GM12878 (cell line): ENCODE data around the gene MTM1. TPM values are rescaled to one million over a fixed set of nuclear protein-coding genes. Genes with fewer than 3 reads are reported as not detected.

ENCODE experiments used
- ATAC-seq: fragments of 200-7000 bp; cut with Tn5 transposase; 3 replicates; pipeline ENCODE4 v1.9.1; 2020; ENCODE audit warnings: mild to moderate bottlenecking, moderate library complexity
- BruUV-seq: library from RNA; stranded (reverse); fragments of 400-500 nt; replicated peaks from 2 replicates; lab custom pipeline; 2021; lab: Mats Ljungman, UMichigan
- CTCF ChIA-PET: fragments of 300-600 bp; sonication (Branson Sonifier 250); formaldehyde crosslinking; extraction: SDS; loops from one replicate; lab custom pipeline; 2021; ENCODE audit warnings: inconsistent platforms; lab: Yijun Ruan, JAX
- POLR2A ChIA-PET: fragments of 350-600 bp; formaldehyde crosslinking; extraction: SDS; loops from one replicate; lab custom pipeline; 2021; ENCODE audit warnings: inconsistent platforms; lab: Charles Lee
- RAD21 ChIA-PET: fragments of 300-600 bp; sonication (Branson Sonifier 250); formaldehyde crosslinking; loops from one replicate; lab custom pipeline; 2023; ENCODE audit warnings: antibody characterized with exemption; ENCODE audit not compliant: unreplicated experiment; lab: Charles Lee
- SMC1A ChIA-PET: fragments of 300-600 bp; sonication (Branson Sonifier 250); formaldehyde crosslinking; loops from one replicate; lab custom pipeline; 2023; ENCODE audit not compliant: unreplicated experiment, uncharacterized antibody; lab: Charles Lee
- DNase-seq: peaks from one replicate; pipeline ENCODE4 v3.0.0-alpha.2; 2011; ENCODE audit warnings: low read depth, low spot score
- FAIRE-seq: peaks from 3 replicates; lab custom pipeline; 2011; peaks lifted over from hg19 to GRCh38; lab: Jason Lieb, UNC
- H2AFZ ChIP-seq: 2 replicates; pipeline ENCODE4 v1.6.0; 2011; ENCODE audit warnings: low read depth, low read length, control low read depth; ENCODE audit not compliant: control insufficient read depth
- H3K27ac ChIP-seq: 2 replicates; pipeline ENCODE4 v1.5.1; 2011; ENCODE audit warnings: control low read depth; ENCODE audit not compliant: control insufficient read depth, insufficient read depth
- H3K27me3 ChIP-seq, 2 experiments: replicated peaks in 1 of 2; 2 replicates each; pipeline versions ENCODE4 v1.6.0 to v1.6.1; 2011; ENCODE audit warnings: low read length in 1 of 2; ENCODE audit not compliant: control insufficient read depth in 2 of 2, insufficient read depth in 2 of 2
- H3K36me3 ChIP-seq, 2 experiments: 2 replicates each; pipeline ENCODE4 v1.5.1; 2011; ENCODE audit warnings: low read length in 1 of 2; ENCODE audit not compliant: control insufficient read depth in 2 of 2, insufficient read depth in 2 of 2
- H3K4me1 ChIP-seq: 2 replicates; pipeline ENCODE4 v1.6.1; 2011; ENCODE audit warnings: mild to moderate bottlenecking, low read length, moderate library complexity, mixed read lengths; ENCODE audit not compliant: control insufficient read depth, insufficient read depth
- H3K4me2 ChIP-seq: 2 replicates; pipeline ENCODE4 v1.6.0; 2011; ENCODE audit warnings: control low read depth; ENCODE audit not compliant: control insufficient read depth, insufficient read depth
- H3K4me3 ChIP-seq: fragments of 200-600 bp; sonication (generic); 2 replicates; pipeline ENCODE4 v1.5.1; 2016
- H3K79me2 ChIP-seq: 2 replicates; pipeline ENCODE4 v1.6.0; 2011; ENCODE audit warnings: low read length; ENCODE audit not compliant: control insufficient read depth, insufficient read depth
- H3K9ac ChIP-seq: 2 replicates; pipeline ENCODE4 v1.8.0; 2011; ENCODE audit warnings: low read length, control low read depth, mixed read lengths; ENCODE audit not compliant: control insufficient read depth, insufficient read depth
- H3K9me3 ChIP-seq: replicated peaks from 3 replicates; pipeline ENCODE4 v1.5.1; 2011; ENCODE audit warnings: mild to moderate bottlenecking, low read length; ENCODE audit not compliant: control insufficient read depth, insufficient read depth
- H4K20me1 ChIP-seq: 2 replicates; pipeline ENCODE4 v1.6.0; 2011; ENCODE audit not compliant: control insufficient read depth, insufficient read depth
- ATF7 ChIP-seq: fragments of 450-650 bp; IDR thresholded peaks from 2 replicates; pipeline ENCODE4 v1.6.1; 2016; ENCODE audit warnings: low read depth, mild to moderate bottlenecking
- BRCA1 ChIP-seq: IDR thresholded peaks from 2 replicates; pipeline ENCODE4 v1.6.1; 2011; ENCODE audit warnings: low read depth, low read length, improper control_type of control experiment
- CBFB ChIP-seq: IDR thresholded peaks from 2 replicates; pipeline ENCODE4 v1.6.1; 2016; ENCODE audit warnings: antibody characterized with exemption, low read depth
- CEBPB ChIP-seq, 2 experiments: fragments of 150-350 bp in 1 of 2; IDR thresholded peaks; 2 replicates each; pipeline ENCODE4 v1.6.1; 2012 to 2014; ENCODE audit warnings: low read depth in 2 of 2, low read length in 2 of 2, borderline replicate concordance in 1 of 2, inconsistent platforms in 1 of 2
- IKZF2 ChIP-seq, 2 experiments: fragments of 450-650 bp; IDR thresholded peaks; 2 replicates each; pipeline ENCODE4 v1.6.1; 2017; ENCODE audit warnings: mild to moderate bottlenecking in 2 of 2, moderate library complexity in 2 of 2
- MTA2 ChIP-seq: fragments of 450-650 bp; IDR thresholded peaks from 2 replicates; pipeline ENCODE4 v1.6.1; 2016; ENCODE audit warnings: low read depth, mild to moderate bottlenecking, moderate library complexity
- NFYB ChIP-seq: IDR thresholded peaks from 2 replicates; pipeline ENCODE4 v1.6.1; 2011; ENCODE audit warnings: low read depth, mild to moderate bottlenecking, low read length, improper control_type of control experiment, moderate library complexity; ENCODE audit not compliant: insufficient read depth
- NR2C1 ChIP-seq: fragments of 450-650 bp; IDR thresholded peaks from 2 replicates; pipeline ENCODE4 v1.6.1; 2017; ENCODE audit warnings: antibody characterized with exemption, mild to moderate bottlenecking, moderate library complexity
- PBX3 ChIP-seq: IDR thresholded peaks from 2 replicates; pipeline ENCODE4 v1.6.1; 2011; ENCODE audit warnings: mild to moderate bottlenecking, low read depth, low read length, moderate library complexity; ENCODE audit not compliant: insufficient replicate concordance
- SIN3A ChIP-seq: IDR thresholded peaks from 2 replicates; pipeline ENCODE4 v1.6.1; 2012; ENCODE audit warnings: low read depth, low read length, improper control_type of control experiment
- SMAD1 ChIP-seq: fragments of 450-650 bp; IDR thresholded peaks from 2 replicates; pipeline ENCODE4 v1.6.1; 2018; ENCODE audit warnings: mild to moderate bottlenecking, low read depth; ENCODE audit not compliant: partially characterized antibody
- ZNF24 ChIP-seq: fragments of 450-650 bp; IDR thresholded peaks from 2 replicates; pipeline ENCODE4 v1.6.1; 2017; ENCODE audit warnings: antibody characterized with exemption, mild to moderate bottlenecking
- ZNF592 ChIP-seq: fragments of 450-650 bp; IDR thresholded peaks from 2 replicates; pipeline ENCODE4 v1.6.1; 2017; ENCODE audit warnings: mild to moderate bottlenecking, moderate library complexity
- ZSCAN29 ChIP-seq: fragments of 450-650 bp; IDR thresholded peaks from 2 replicates; pipeline ENCODE4 v1.6.1; 2017; ENCODE audit warnings: mild to moderate bottlenecking, moderate library complexity
- ZZZ3 ChIP-seq: IDR thresholded peaks from 2 replicates; pipeline ENCODE4 v1.6.1; 2011; ENCODE audit warnings: low read depth; ENCODE audit not compliant: control insufficient read depth, insufficient read length
- WGBS: methylation state at CpG from one replicate; pipeline ENCODE4 v1.1.6; 2016; ENCODE audit warnings: low lambda C conversion rate; ENCODE audit not compliant: insufficient replicate concordance, insufficient coverage; ENCODE audit errors: missing lambda C conversion rate; 5-methylcytosine and 5-hydroxymethylcytosine counted together
- in situ Hi-C: fragments of 300-500 bp; cut with MboI; formaldehyde crosslinking; loops from 9 replicates; pipeline ENCODE4 v1.14.3; 2018; ENCODE audit warnings: mixed read lengths
- intact Hi-C: fragments of 100-400 bp; cut with micrococcal nuclease; formaldehyde crosslinking; loops from one replicate; pipeline ENCODE4 v1.14.2; 2022; ENCODE audit not compliant: unreplicated experiment
- polyA plus RNA-seq, 11 experiments: library from polyadenylated mRNA; depleted of rRNA in 4 of 11; unstranded in 6 of 11; stranded (reverse) in 5 of 11; fragments of >200 nt; fragmentation: Nextera tagmentation in 4 of 11; fragmentation: Illumina TruSeq in 1 of 11; extraction: Ambion mirVana in 4 of 11; extraction: Trizol in 1 of 11; gene quantifications; 1 replicate in 1 of 11; 2 replicates in 10 of 11; pipeline versions ENCODE4 v1.2.1 to v1.2.3, GENCODE V29; 2011 to 2016; ENCODE audit warnings: inconsistent platforms in 2 of 11, missing spikeins in 2 of 11, low read depth in 1 of 11
- total RNA-seq, 4 experiments: library from RNA; depleted of rRNA in 3 of 4; stranded (reverse); fragments of >200 nt in 3 of 4; fragmentation: Illumina TruSeq in 1 of 4; extraction: Trizol in 1 of 4; gene quantifications; 2 replicates each; pipeline versions ENCODE4 v1.2.1 to v1.2.3, GENCODE V29; 2013 to 2021

The MTM1 gene
- total and polyA plus RNA-seq, 10 of the 15 experiments (the other 5 are each of a cell fraction or from before 2014, with no cell fraction given) = 3.9 to 13.3 (median 8.4) TPM

- no peak for TF ChIP-seq SIN3A
- TF ChIP-seq CBFB = no peak
- no peak for TF ChIP-seq PBX3
- no peak for TF ChIP-seq BRCA1
- TF ChIP-seq NFYB = no peak
- TF ChIP-seq ZZZ3 = no peak
Observed at GRCh38 chrX:150527108-150527507, 41.3 kb upstream of the MTM1 start (continued).

GRCh38 chrX:150529587-150529986, 38.8 kb upstream of the MTM1 start:
- intact Hi-C loops (no loop called here), in situ Hi-C loops (no loop called here)
- no peaks in the 10 kb centered on the region; the same call in 2 of the 3 replicates for H3K9me3 ChIP-seq
- H3K9ac ChIP-seq = no peak overlapping the region
- H3K36me3 ChIP-seq = no peaks in the 10 kb centered on the region
- ChIA-PET RAD21 (no interaction called here), CTCF (no interaction called here), SMC1A (no interaction called here), POLR2A (no interaction called here)
- H4K20me1 ChIP-seq = no peaks in the 10 kb centered on the region
- no peak overlapping the region for H3K4me2 ChIP-seq
- no peak overlapping the region for H2AFZ ChIP-seq
- no TSS peak for BruUV-seq
- H3K4me1 ChIP-seq = no peaks in the 10 kb centered on the region
- no peak overlapping the region for H3K4me3 ChIP-seq
- ATAC-seq (no peak), FAIRE-seq (no peak), DNase-seq (no peak)
- WGBS = 80% methylated on average over 3 of the region's 3 CpGs
- H3K79me2 ChIP-seq = no peaks in the 10 kb centered on the region
- TF ChIP-seq MTA2 (no peak), ZNF592 (no peak), SMAD1 (no peak), IKZF2 (IDR thresholded peaks at IDR 0.05) (no peak), ZSCAN29 (no peak), ATF7 (no peak), ZNF24 (no peak), CEBPB (IDR thresholded peaks at IDR 0.05; ENCODE audit: borderline replicate concordance in 1 of 2, low read depth in 2 of 2, low read length in 2 of 2) (no peak), NR2C1 (no peak)
- H3K27me3 ChIP-seq = no peaks in the 10 kb centered on the region; a peak in 1 of 4 replicates
- H3K27ac ChIP-seq = no peak overlapping the region
